ENCODE results near the gene ANKRD37. TPM values are rescaled to one million over a fixed set of nuclear protein-coding genes. Genes with fewer than 3 reads are reported as not detected.

Gene ANKRD37
- total and polyA plus RNA-seq, 2 donors (not counting 3 experiments of a cell fraction or from before 2014, with no cell fraction given) = 4.0 to 5.8 TPM

- FAIRE-seq = no peak
- H3K4me2 ChIP-seq (ENCODE audit: insufficient read depth, low read length) = no peak overlapping the region
Observed at GRCh38 chr4:185390941-185391340, 5.7 kb upstream of the ANKRD37 start.

More at GRCh38 chr4:185390941-185391340, 5.7 kb upstream of the ANKRD37 start:
- no TSS peak for BruUV-seq (replicated peaks)
- Histone ChIP-seq H3K27me3 (ENCODE audit: control insufficient read depth in 2 of 2, insufficient read depth in 2 of 2, low read length in 2 of 2) (no peaks in the 10 kb centered on the region), H3K4me3 (replicated peaks in 1 of 3; ENCODE audit: insufficient read depth in 1 of 3, low read depth in 1 of 3, low read length in 3 of 3) (no peak overlapping the region), H3K27ac (ENCODE audit: insufficient read depth, low read depth, low read length) (no peak overlapping the region), H3K9me1 (replicated peaks; ENCODE audit: control insufficient read depth, extremely low read depth, insufficient read depth, low read length) (no peaks in the 10 kb centered on the region), H2AFZ (ENCODE audit: low read depth, low read length) (no peak overlapping the region), H3K36me3 (ENCODE audit: control insufficient read depth in 2 of 2, extremely low read depth in 1 of 2, insufficient read depth in 2 of 2, low read length in 2 of 2) (no peaks in the 10 kb centered on the region), H3K9ac (replicated peaks; ENCODE audit: extremely low read depth, insufficient read depth, low read length) (no peak overlapping the region), H3K9me3 (replicated peaks; ENCODE audit: control insufficient read depth, insufficient read depth, low read length) (no peaks in the 10 kb centered on the region), H4K20me1 (replicated peaks; ENCODE audit: control insufficient read depth, extremely low read depth, insufficient read depth, low read length) (no peaks in the 10 kb centered on the region), H3K4me1 (ENCODE audit: control insufficient read depth, extremely low read depth, insufficient read depth, low read length) (peaks cover 10% of the 10 kb centered on the region), H3K79me2 (ENCODE audit: control insufficient read depth, insufficient read depth, low read length) (no peaks in the 10 kb centered on the region)
- intact Hi-C loops (cut with micrococcal nuclease) = no loop called here
- ChIA-PET CTCF (interaction anchor here (0.9 kb wide), 1 partner anchor 207 kb away, joined by 3 read pairs; no protein-coding TSS in a partner anchor), POLR2A (no interaction called here)
- TF ChIP-seq JUN (IDR thresholded peaks at IDR 0.05; ENCODE audit: borderline replicate concordance, insufficient read depth, insufficient read length, low read depth) (no peak), GATA2 (IDR thresholded peaks at IDR 0.05; ENCODE audit: insufficient read depth, insufficient read length, low read depth, low read length) (no peak), MAX (IDR thresholded peaks at IDR 0.05; ENCODE audit: insufficient read depth, insufficient read length) (no peak), EZH2 (IDR thresholded peaks at IDR 0.05; ENCODE audit: borderline replicate concordance, low read depth, low read length, severe bottlenecking) (no peak), MYC (IDR thresholded peaks at IDR 0.05; ENCODE audit: low read depth, low read length) (no peak), FOS (IDR thresholded peaks at IDR 0.05; ENCODE audit: borderline replicate concordance, insufficient read depth, low read length) (no peak), POLR2A (IDR thresholded peaks at IDR 0.05; ENCODE audit: low read depth, low read length) (no peak), CTCF (IDR thresholded peaks at IDR 0.05; ENCODE audit: extremely low read depth in 1 of 2, insufficient read depth in 1 of 2, low read depth in 1 of 2, low read length in 2 of 2) (no peak), POLR2AphosphoS5 (IDR thresholded peaks at IDR 0.05; ENCODE audit: insufficient read depth, low read depth, low read length) (no peak)
- dilution Hi-C loops (cut with MboI; ENCODE audit: extremely low pct_ligation_motif_present, low sequenced_read_pairs) = loop anchor here (25.0 kb wide), 1 partner anchor 104 kb away; no protein-coding TSS in a partner anchor
- no peak for DNase-seq (ENCODE audit: low read depth, low spot score)
